GM23248 (cell line): ENCODE data around the gene SRCIN1.

Experiments used
- EZH2 ChIP-seq: fragments of 200-600 bp; sonication (generic); IDR thresholded peaks from 2 replicates; pipeline ENCODE4 v1.6.1; 2018; ENCODE audit warnings: antibody characterized with exemption, mild to moderate bottlenecking; ENCODE audit not compliant: insufficient read depth, poor library complexity, severe bottlenecking
- EZH2phosphoT487 ChIP-seq: fragments of 200-600 bp; sonication (generic); IDR thresholded peaks from 2 replicates; pipeline ENCODE4 v1.6.1; 2018; ENCODE audit warnings: antibody characterized with exemption, moderate library complexity, mild to moderate bottlenecking, low read depth; ENCODE audit not compliant: insufficient read depth

DNA sequence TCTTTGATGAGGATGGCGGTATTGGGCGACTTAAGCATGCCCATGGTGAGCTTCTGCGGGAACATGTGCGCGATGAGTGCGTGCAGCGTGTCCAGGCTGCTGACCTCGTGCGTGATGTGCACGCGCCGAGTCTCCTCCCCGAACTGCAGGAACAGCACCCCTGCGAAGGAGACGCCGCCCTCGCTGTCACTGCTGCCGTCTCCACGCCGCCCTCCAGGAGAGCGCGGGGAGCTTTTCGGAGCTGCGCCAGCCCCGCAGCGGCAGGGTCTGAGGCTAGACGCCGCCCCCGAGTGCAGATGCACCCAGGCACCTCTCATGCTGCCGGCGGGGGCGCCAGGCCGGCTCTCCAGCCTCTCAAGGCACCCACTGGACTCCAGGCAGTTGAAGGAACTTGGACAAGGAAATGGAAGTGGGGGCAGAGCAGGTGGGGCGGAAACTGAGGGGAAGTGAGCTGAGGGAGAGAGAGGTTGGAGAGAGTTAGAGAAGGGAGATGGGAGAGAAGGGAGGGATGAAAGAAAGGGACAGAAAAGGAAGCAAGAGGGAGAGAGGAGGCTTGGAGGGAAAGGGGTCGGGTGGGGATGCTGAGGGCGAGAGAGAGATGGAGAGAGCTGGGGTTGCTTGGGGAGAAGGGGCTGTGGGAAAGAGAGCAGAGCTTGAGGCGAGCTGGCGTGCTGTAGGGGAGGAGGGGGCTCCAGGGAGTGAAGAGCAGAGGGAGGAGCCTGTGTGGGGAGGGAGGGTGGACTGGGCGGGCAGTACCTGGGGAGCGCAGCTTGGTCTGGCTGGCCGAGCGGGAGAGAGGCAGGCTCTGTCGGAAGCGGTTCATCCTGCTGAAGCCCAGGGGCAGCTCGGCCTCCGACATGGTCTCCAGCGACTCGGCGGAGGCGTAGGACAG, 42.1 kb downstream of the SRCIN1 start:
- TF ChIP-seq EZH2 (no peak), EZH2phosphoT487 (no peak)
